Left cardiac atrium (tissue), 4 donors: ENCODE data around the gene MRGPRE. TPM values are rescaled to one million over a fixed set of nuclear protein-coding genes. Genes with fewer than 3 reads are reported as not detected.

Source experiments
- ATAC-seq, 2 donors: fragments of 200-7000 bp; cut with Tn5 transposase; one replicate each; pipeline ENCODE4 v1.9.1; 2020; ENCODE audit warnings: mild to moderate bottlenecking in 2 of 2, moderate library complexity in 2 of 2
- DNase-seq: peaks from one replicate; pipeline ENCODE4 v3.0.0-alpha.2; 2020
- intact Hi-C, 2 donors: fragments of 100-400 bp; cut with DNase I; formaldehyde crosslinking; loops; one replicate each; pipeline versions ENCODE4 v1.14.1 to v1.15.1; 2022 to 2023
- total RNA-seq, 2 donors: library from RNA; stranded (reverse); fragmentation: NEBNext Ultra II Directional; extraction: Animal tissue kit (Norgen Biotek cat#: 25700); gene quantifications; one replicate each; pipeline ENCODE4 v1.2.1, GENCODE V29; 2021
- donor health status: DM: no; HTN: yes; CAD: no.
- donor health status: DM: no; HTN: yes; CAD: no; lungs with severe emphysema.
- donor health status: DM: yes; HTN: yes; CAD: no.
- donor health status: Dilated cardiomyopathy.

Gene MRGPRE
- total RNA-seq, 2 donors from 2014 or later, result 0.15 TPM; not detected in 1

DNA sequence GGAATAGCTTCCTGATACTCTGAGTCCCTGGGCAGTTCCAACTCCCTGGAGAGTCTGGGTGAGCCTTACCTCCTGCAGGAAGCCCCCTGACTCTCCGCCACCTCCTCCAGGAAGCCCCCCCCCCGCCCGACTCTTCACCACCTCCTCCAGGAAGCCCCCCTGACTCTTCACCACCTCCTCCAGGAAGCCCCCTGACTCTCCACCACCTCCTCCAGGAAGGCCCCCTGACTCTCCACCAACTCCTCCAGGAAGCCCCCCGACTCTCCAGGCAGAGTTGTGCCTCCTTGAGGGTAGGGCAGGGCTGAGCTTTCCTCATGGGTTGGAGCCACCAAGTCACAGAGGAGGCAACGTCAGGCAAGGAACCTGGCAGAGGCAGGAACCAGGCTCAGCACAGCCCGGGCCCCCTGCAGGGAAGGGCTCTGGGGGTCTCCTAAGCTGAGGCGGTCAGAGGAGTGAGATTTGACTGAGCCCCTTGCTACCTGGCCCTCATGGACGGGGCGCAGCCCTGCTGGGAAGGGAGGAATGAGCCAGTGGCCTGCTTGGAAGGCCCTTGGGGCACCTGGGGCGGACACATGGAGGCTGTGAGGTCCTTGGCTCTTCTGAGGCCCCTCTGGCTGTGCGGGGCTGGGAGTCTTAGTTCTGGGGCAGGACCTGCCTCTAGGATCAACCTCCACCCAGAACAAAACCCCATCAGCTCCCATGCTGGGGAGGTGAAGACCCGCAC, 31.7 kb downstream of the MRGPRE start:
- intact Hi-C loops, result no loop called here
- DNase-seq, result no peak
- ATAC-seq, result no peak

GRCh38 chr11:3199537-3200295, 32.5 kb downstream of the MRGPRE start:
- ATAC-seq, result no peak
- intact Hi-C loops, result no loop called here
- DNase-seq, result no peak

GRCh38 chr11:3198815-3199214, 33.4 kb downstream of the MRGPRE start:
- DNase-seq (no peak), ATAC-seq (no peak)
- intact Hi-C loops, result no loop called here

- intact Hi-C loops, result no loop called here
- ATAC-seq (no peak), DNase-seq (no peak)
Observed at GRCh38 chr11:3197878-3198528, 34.2 kb downstream of the MRGPRE start.

DNA sequence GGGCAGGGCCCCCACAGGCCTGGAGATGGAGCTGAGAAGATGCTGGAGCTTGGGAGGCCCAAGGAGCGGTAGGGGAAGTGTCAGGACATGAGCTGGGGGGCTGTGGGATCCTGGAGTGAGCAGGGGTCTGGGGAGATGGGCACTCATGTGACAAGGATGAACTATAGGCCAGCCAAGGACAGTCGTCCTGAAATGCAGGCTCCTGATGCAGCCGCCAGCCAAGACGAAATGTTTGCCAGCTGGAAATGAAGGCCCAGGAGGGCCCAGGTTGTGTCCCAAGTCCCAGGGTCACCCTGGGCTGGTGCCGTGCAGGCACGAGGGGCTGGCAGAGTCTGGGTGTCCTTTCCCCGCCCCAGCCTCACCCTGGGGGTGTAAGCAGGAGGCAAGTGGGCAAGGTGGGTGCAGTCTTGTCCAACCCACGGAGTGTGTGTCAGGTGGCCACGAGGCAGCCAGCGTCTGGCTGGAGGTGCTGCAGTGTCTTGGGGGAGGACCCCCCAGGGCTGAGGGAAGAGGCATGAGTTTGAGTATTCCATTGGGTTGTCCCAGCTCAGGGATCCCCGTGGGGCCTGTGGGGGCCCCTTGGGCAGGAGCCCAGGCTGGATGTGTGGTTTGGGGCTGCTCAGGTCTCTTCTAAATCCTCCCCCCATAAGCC, 35.0 kb downstream of the MRGPRE start:
- intact Hi-C loops, result no loop called here
- no peak for ATAC-seq
- DNase-seq, result no peak

DNA sequence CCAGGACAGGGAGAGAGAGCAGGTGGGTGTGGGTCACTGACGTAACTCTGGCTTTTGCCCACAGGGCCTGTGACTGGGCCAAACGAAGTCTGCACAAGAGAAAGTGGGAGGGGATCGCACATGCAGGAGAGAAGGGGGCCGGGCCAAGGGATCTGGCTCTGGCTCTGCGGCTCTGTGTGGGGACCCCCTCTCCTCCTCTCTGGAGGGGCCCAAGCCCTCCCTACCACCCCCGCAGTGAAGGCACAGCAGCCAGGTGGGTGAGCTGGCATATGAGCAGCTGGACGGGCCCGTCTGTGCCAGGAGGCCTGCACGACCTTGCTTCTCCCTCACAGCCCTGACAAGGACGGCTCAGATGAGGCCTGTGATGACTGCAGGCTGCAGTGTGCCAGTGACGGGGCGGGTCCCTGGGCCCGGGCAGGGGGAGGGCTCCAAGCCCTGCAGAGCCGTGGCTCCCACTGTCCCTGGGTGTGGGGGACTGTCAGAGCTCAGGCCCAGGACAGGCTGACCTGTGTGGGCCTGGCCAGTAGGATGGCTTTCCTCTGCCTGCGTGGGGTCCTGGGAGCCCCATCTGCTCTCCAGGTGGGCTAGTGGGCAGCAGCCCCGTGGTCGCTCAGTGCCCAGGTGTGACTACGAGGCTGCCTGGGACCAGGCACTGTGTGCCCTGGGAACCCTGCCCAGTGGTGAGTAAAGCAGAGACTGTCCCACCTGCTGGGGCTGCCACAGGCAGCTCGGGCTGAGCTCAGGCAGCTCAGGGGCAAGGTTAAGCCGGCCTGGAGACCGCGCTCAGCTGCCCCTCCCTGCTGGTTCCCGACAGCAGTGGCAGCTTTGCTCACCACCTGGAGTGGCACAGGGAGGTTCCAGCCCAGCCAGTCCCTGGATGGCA, 35.8 kb downstream of the MRGPRE start:
- intact Hi-C loops, result no loop called here

GRCh38 chr11:3195251-3196160, 36.7 kb downstream of the MRGPRE start:
- intact Hi-C loops, result no loop called here
- peak in 1 of 2 donors; percentile 38 for ATAC-seq

More for the DNA sequence above, 35.8 kb downstream of the MRGPRE start:
- DNase-seq (no peak), ATAC-seq (no peak)

DNA sequence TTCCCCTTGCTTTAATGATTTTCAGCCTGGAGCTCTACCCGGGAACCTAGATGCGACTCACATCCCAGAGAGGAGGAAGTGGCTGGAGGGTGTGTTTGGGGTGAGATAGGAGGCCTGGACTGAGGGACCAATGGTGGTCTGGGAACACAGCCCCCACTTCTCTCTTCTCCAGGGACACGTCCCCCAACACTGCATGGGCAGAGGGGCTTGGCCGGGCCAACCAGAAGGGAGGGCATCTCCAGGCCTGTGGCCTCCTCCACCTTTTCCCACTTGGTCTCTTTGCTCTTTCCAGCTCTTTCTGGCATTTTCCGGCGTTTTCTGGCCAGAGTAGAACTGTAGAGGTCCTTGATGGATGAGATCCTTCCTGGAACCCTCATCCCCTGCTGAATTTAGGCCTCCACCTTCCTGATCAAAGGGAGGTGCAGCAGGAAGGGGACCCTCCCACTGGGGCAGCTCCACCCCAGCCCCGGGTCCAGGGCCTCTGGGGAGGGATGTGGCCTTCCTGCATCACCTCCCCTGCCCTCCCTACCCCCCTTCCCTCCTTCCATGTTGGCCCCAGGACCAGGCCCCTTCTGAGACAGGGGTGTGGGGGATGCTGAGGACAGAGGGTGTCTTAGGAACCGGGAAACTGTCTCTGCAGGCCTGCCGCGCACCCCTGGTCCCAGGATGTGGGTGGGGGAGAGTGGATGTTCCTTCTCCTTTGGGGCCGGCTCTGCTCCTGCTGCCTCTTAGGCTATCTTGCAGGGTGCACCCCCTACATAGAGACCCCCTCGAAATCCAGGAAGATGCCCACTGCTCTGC, 38.0 kb downstream of the MRGPRE start:
- DNase-seq (no peak), ATAC-seq (no peak)
- intact Hi-C loops, result no loop called here

More at GRCh38 chr11:3195251-3196160, 36.7 kb downstream of the MRGPRE start:
- DNase-seq, result no peak

GRCh38 chr11:3193373-3194015, 38.7 kb downstream of the MRGPRE start:
- intact Hi-C loops, result no loop called here

DNA sequence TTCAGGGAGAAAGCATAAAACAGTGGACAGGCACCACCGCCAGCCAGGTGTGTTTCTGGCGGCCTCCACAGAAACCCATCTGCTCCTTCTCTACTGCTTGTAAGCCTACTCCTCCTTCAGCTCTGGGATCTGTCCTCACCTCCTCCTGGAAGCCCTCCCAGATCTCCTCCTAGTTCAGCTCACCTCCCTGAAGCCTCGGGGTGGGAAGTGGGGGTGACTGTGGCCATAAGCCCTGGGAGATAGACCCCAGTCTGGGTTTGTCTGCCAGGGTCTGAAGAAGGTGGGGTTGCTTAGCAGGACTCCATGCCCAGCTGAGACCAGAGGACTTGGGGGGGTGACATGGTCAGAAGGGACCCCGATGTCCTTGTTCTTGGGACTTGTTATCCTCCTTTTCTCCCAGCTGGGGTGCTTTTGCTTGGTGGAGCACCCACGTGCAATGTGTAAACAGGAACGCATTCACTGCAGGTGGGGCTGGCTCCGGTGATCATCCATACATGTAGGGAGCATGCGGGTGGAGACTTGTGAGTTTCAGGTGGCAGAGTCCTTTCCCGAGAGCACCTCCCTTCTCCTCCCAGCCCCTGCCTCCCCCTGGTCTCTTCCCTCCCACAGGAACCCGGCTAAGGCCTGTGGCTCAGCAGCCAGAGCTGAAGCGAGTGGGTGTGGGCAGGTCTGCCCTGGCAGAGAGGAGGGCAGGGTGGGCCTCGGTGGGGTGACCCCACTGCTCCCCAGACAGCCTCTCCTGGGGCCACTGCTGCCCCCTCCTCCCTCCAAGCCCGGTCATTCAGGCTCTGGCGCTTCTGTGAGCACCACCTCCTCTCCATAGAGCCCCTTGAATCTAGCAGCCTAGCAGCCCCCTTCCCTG, 39.5 kb downstream of the MRGPRE start:
- DNase-seq, result no peak

More at GRCh38 chr11:3193373-3194015, 38.7 kb downstream of the MRGPRE start:
- DNase-seq, result no peak
- no peak for ATAC-seq

DNA sequence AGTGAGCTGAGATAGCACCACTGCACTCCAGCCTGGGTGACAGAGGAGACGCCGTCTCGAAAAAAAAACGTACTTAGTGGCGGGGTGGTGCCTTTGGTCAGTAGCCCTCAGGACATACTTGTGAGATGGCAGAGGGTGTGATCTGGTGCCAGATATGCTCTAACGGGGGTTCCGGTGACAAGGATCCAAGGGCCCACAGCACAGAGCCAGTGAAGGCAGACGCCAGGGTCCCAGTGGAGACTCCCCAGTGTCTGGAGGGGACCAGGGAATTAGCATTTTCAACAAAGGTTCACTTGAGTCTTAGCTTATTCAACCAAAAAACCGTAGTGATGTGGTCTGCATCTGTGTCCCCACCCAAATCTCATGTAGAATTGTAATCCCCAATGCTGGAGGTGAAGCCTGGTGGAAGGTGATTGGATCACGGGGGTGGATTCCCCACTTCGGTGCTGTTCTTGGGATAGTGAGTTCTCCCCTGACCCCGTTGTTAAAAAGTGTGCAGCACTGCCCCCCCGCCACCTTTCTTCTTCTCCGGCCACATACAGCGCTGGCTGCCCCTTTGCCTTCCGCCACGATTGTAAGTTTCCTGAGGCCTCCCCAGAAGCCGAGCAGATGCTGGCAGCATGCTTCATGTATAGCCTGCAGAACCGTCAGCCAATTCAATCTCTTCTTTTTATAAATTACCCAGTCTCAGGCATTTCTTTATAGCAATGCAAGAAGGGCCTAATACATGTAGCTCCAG, 40.5 kb downstream of the MRGPRE start:
- no peak for DNase-seq
- ATAC-seq, result no peak
- intact Hi-C loops, result no loop called here

More for the DNA sequence above, 39.5 kb downstream of the MRGPRE start:
- intact Hi-C loops, result no loop called here
- no peak for ATAC-seq

DNA sequence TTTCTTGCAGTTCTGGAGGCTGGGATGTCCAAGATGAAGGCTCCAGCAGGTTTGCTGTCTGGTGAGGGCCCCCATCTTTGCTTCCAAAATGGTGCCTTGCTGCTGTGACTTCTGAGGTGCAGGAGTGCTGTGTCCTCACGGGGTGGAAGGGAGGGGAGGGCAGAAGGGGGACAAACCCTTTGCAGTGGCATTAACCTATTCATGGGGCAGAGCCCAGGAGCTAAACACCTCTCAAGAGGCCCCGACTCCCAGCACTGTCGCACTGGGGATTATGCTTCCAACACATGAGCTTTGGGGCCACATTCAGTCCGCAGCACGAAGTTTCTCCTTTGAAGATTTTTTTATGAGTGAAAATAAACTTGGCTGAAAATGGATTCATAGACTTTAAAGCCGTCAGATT, 41.6 kb downstream of the MRGPRE start:
- ATAC-seq (no peak), DNase-seq (no peak)
- intact Hi-C loops, result no loop called here

- DNase-seq, result no peak
- intact Hi-C loops, result no loop called here
- ATAC-seq, result no peak
Observed at GRCh38 chr11:3189886-3190583, 42.2 kb downstream of the MRGPRE start.

GRCh38 chr11:3189196-3189843, 42.9 kb downstream of the MRGPRE start:
- intact Hi-C loops, result no loop called here
- ATAC-seq (no peak), DNase-seq (no peak)
